Measurements from ENCODE around the gene RBM39. TPM values are rescaled to one million over a fixed set of nuclear protein-coding genes. Genes with fewer than 3 reads are reported as not detected.
"Not testable (repeated sequence)": the region's sequence is repeated elsewhere in the genome, so short reads cannot be mapped to it uniquely, and the experiment has no call there.

RBM39 gene
- 100 to 1,000 TPM; 232 to 592 (median 389) TPM for total RNA-seq

- H3K4me3 ChIP-seq, result peak within 1 kb of the TSS; percentile 81 to 87
- peak; percentile 100 for DNase-seq
- H3K36me3 ChIP-seq, result no peaks in the 10 kb centered on the region
- H3K27ac ChIP-seq, result peak within 1 kb of the TSS; percentile 99 to 100
- no peaks in the 10 kb centered on the region for H3K9me3 ChIP-seq
- TF ChIP-seq CTCF (IDR thresholded peaks at IDR 0.05) (peak; percentile 41 to 62 (median 50)), POLR2A (IDR thresholded peaks at IDR 0.05) (peak; percentile 96 to 97)
- H3K4me1 ChIP-seq, result peaks cover 14 to 16% of the 10 kb centered on the region in 2 donors
- intact Hi-C loops (cut with DNase I; ENCODE audit: low total_unique reads), result no loop called here
- no peaks in the 10 kb centered on the region for H3K27me3 ChIP-seq
Measured at GRCh38 chr20:35741892-35742740, at the start of gene RBM39. TSS of gene RBM39 (minus strand) at chr20:35742260. CDS start at chr20:35740874, 1,386 bp downstream.

- TF ChIP-seq POLR2A (IDR thresholded peaks at IDR 0.05) (no peak), CTCF (IDR thresholded peaks at IDR 0.05) (no peak)
- Histone ChIP-seq H3K36me3 (no peaks in the 10 kb centered on the region), H3K27me3 (no peaks in the 10 kb centered on the region), H3K4me3 (no peak overlapping the region), H3K27ac (peak overlapping the region; percentile 33 to 50), H3K9me3 (no peaks in the 10 kb centered on the region), H3K4me1 (peaks cover 3 to 7% of the 10 kb centered on the region in 2 donors)
- DNase-seq, result no peak
- intact Hi-C loops (cut with DNase I; ENCODE audit: low total_unique reads), result no loop called here
Measured at GRCh38 chr20:35791821-35792220, 49.8 kb upstream of the RBM39 start.

GRCh38 chr20:35791097-35791496 lies 49.0 kb upstream of the RBM39 start:
- peaks cover 3 to 7% of the 10 kb centered on the region in 2 donors for H3K4me1 ChIP-seq
- no peak overlapping the region for H3K27ac ChIP-seq
- intact Hi-C loops (cut with DNase I; ENCODE audit: low total_unique reads), result no loop called here

GRCh38 chr20:35788796-35789195 lies 46.7 kb upstream of the RBM39 start:
- no peak overlapping the region for H3K27ac ChIP-seq
- peaks cover 3 to 7% of the 10 kb centered on the region in 2 donors for H3K4me1 ChIP-seq
- H3K4me3 ChIP-seq, result no peak overlapping the region
- no peaks in the 10 kb centered on the region for H3K27me3 ChIP-seq
- H3K9me3 ChIP-seq, result no peaks in the 10 kb centered on the region
- no peak for DNase-seq
- TF ChIP-seq POLR2A (IDR thresholded peaks at IDR 0.05), result no peak
- no peak for TF ChIP-seq CTCF (IDR thresholded peaks at IDR 0.05)
- no peaks in the 10 kb centered on the region for H3K36me3 ChIP-seq
- intact Hi-C loops (cut with DNase I; ENCODE audit: low total_unique reads), result no loop called here

More at GRCh38 chr20:35791097-35791496, 49.0 kb upstream of the RBM39 start:
- Histone ChIP-seq H3K36me3 (no peaks in the 10 kb centered on the region), H3K27me3 (no peaks in the 10 kb centered on the region), H3K4me3 (no peak overlapping the region), H3K9me3 (no peaks in the 10 kb centered on the region)
- TF ChIP-seq POLR2A (IDR thresholded peaks at IDR 0.05) (no peak), CTCF (IDR thresholded peaks at IDR 0.05) (no peak)
- no peak for DNase-seq

GRCh38 chr20:35785541-35785940 lies 43.5 kb upstream of the RBM39 start:
- intact Hi-C loops (cut with DNase I; ENCODE audit: low total_unique reads); H3K27ac ChIP-seq; H3K4me1 ChIP-seq; H3K9me3 ChIP-seq; H3K36me3 ChIP-seq; H3K27me3 ChIP-seq; DNase-seq; H3K4me3 ChIP-seq: not testable (repeated sequence)

GRCh38 chr20:35783811-35784210 lies 41.8 kb upstream of the RBM39 start:
- H3K27me3 ChIP-seq; H3K4me3 ChIP-seq; intact Hi-C loops (cut with DNase I; ENCODE audit: low total_unique reads); H3K27ac ChIP-seq; H3K4me1 ChIP-seq; H3K9me3 ChIP-seq; DNase-seq; H3K36me3 ChIP-seq: not testable (repeated sequence)
